DND-41 (cell line): ENCODE data around the gene MTG2.

Experiments
- CTCF ChIP-seq: IDR thresholded peaks from 2 replicates; pipeline ENCODE4 v1.5.1; 2012; ENCODE audit warnings: borderline replicate concordance, low read length, moderate library complexity, mild to moderate bottlenecking; ENCODE audit not compliant: poor library complexity, severe bottlenecking; ENCODE audit errors: extremely low read depth
- EZH2 ChIP-seq: IDR thresholded peaks from 3 replicates; pipeline ENCODE4 v1.6.1; 2012; ENCODE audit warnings: borderline replicate concordance, low read depth, mild to moderate bottlenecking, moderate library complexity, low read length, inconsistent platforms; ENCODE audit not compliant: severe bottlenecking

- TF ChIP-seq CTCF, result no peak
- no peak for TF ChIP-seq EZH2
Observed at GRCh38 chr20:62138912-62139311, 43.9 kb upstream of the MTG2 start.
